ENCODE results near the gene MGA.

Gene MGA

GRCh38 chr15:41798607-41799487 lies 138.6 kb downstream of the MGA start:
- H3K4me3 ChIP-seq (replicated peaks; ENCODE audit: insufficient read depth, low read length) = no peak overlapping the region
- no peak for TF ChIP-seq SPI1 (IDR thresholded peaks at IDR 0.05; ENCODE audit: borderline replicate concordance, low read depth)
- DNase-seq (ENCODE audit: low read depth in 1 of 2, low spot score in 1 of 2) = no peak
- no peak overlapping the region for H3K27ac ChIP-seq (replicated peaks)
- H3K27me3 ChIP-seq (ENCODE audit: insufficient read depth, poor library complexity, severe bottlenecking) = no peaks in the 10 kb centered on the region

- Histone ChIP-seq H3K27ac (replicated peaks) (no peak overlapping the region), H3K4me3 (replicated peaks; ENCODE audit: insufficient read depth, low read length) (no peak overlapping the region), H3K27me3 (ENCODE audit: insufficient read depth, poor library complexity, severe bottlenecking) (no peaks in the 10 kb centered on the region)
- DNase-seq (ENCODE audit: low read depth in 1 of 2, low spot score in 1 of 2) = no peak
- TF ChIP-seq POLR2AphosphoS5 (IDR thresholded peaks at IDR 0.05; ENCODE audit: low read depth) (no peak), GABPA (IDR thresholded peaks at IDR 0.05; ENCODE audit: low read depth) (no peak), REST (IDR thresholded peaks at IDR 0.05; ENCODE audit: insufficient replicate concordance, low read depth) (no peak), SPI1 (IDR thresholded peaks at IDR 0.05; ENCODE audit: borderline replicate concordance, low read depth) (no peak)
- TF ChIP-seq, protein P1, sequence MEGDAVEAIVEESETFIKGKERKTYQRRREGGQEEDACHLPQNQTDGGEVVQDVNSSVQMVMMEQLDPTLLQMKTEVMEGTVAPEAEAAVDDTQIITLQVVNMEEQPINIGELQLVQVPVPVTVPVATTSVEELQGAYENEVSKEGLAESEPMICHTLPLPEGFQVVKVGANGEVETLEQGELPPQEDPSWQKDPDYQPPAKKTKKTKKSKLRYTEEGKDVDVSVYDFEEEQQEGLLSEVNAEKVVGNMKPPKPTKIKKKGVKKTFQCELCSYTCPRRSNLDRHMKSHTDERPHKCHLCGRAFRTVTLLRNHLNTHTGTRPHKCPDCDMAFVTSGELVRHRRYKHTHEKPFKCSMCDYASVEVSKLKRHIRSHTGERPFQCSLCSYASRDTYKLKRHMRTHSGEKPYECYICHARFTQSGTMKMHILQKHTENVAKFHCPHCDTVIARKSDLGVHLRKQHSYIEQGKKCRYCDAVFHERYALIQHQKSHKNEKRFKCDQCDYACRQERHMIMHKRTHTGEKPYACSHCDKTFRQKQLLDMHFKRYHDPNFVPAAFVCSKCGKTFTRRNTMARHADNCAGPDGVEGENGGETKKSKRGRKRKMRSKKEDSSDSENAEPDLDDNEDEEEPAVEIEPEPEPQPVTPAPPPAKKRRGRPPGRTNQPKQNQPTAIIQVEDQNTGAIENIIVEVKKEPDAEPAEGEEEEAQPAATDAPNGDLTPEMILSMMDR (IDR thresholded peaks at IDR 0.05; ENCODE audit: insufficient read depth, low read length) = no peak
Observed at GRCh38 chr15:41799488-41799805, 139.2 kb downstream of the MGA start.

DNA sequence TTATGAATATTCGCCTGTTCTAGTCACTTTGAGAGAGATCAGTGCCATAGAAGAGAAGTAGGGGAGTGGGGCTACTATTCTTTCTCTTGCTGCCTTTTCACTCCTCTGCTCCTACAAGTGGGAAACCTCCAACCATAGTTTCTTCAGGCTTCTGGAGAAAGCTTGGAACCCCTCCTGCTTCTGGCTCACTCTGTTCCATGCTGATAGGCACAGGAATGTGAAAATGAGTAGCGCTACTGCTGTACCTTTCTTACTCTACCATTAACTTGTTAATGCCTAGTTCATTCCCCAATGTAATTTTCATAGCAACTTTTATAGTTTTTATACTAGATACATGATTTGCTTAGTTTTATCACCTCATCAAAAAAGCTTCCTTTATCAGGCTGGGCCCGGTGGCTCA lies 141.0 kb downstream of the MGA start:
- H3K27ac ChIP-seq (replicated peaks) = no peak overlapping the region
- TF ChIP-seq, protein P1 (IDR thresholded peaks at IDR 0.05; ENCODE audit: insufficient read depth, low read length) = no peak
- no peak for TF ChIP-seq REST (IDR thresholded peaks at IDR 0.05; ENCODE audit: insufficient replicate concordance, low read depth)
- no peak for TF ChIP-seq SPI1 (IDR thresholded peaks at IDR 0.05; ENCODE audit: borderline replicate concordance, low read depth)
- no peak for TF ChIP-seq GABPA (IDR thresholded peaks at IDR 0.05; ENCODE audit: low read depth)
- TF ChIP-seq POLR2AphosphoS5 (IDR thresholded peaks at IDR 0.05; ENCODE audit: low read depth) = no peak
- no peak overlapping the region for H3K4me3 ChIP-seq (replicated peaks; ENCODE audit: insufficient read depth, low read length)
- no peaks in the 10 kb centered on the region for H3K27me3 ChIP-seq (ENCODE audit: insufficient read depth, poor library complexity, severe bottlenecking)
- DNase-seq (ENCODE audit: low read depth in 1 of 2, low spot score in 1 of 2) = no peak

DNA sequence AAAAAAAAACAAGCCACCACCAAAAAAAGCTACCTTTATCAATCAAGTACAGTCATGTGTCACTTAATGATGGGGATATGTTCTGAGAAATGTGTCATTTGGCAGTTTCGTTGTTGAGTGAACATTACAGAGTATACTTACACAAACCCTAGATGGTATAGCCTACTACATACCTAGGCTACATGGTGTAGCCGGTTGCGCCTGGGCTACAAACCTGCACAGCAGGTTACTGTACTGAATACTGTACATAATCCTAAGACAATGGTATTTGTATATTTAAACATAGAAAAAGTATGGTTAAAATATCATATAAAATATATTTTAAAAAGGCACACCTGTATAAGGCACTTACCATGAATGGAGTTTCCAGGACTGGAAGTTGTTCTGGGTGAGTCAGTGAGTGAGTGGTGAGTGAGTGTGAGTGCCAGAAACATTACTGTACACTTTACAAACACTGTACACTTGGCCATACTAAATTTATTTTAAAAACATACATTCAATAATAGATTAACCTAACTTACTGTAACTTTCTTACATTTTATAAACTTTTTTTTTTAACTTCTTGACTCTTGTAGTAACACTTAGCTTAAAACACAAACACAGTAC lies 141.7 kb downstream of the MGA start:
- no peaks in the 10 kb centered on the region for H3K27me3 ChIP-seq (ENCODE audit: insufficient read depth, poor library complexity, severe bottlenecking)
- no peak for DNase-seq (ENCODE audit: low read depth in 1 of 2, low spot score in 1 of 2)
- H3K4me3 ChIP-seq (replicated peaks; ENCODE audit: insufficient read depth, low read length) = no peak overlapping the region
- H3K27ac ChIP-seq (replicated peaks) = no peak overlapping the region
- TF ChIP-seq REST (IDR thresholded peaks at IDR 0.05; ENCODE audit: insufficient replicate concordance, low read depth) (no peak), GABPA (IDR thresholded peaks at IDR 0.05; ENCODE audit: low read depth) (no peak), SPI1 (IDR thresholded peaks at IDR 0.05; ENCODE audit: borderline replicate concordance, low read depth) (no peak), POLR2AphosphoS5 (IDR thresholded peaks at IDR 0.05; ENCODE audit: low read depth) (no peak)
- TF ChIP-seq, protein P1 (IDR thresholded peaks at IDR 0.05; ENCODE audit: insufficient read depth, low read length) = no peak

Data from HL-60 (cell line).